ENCODE data around the gene BPGM.

Gene BPGM

GRCh38 chr7:134646425-134647305, at the start of gene BPGM:
TSS of gene BPGM (plus strand) at chr7:134646853. CDS start at chr7:134661508, 14,655 bp downstream.
- DNase-seq, result peak; percentile 89

GRCh38 chr7:134599371-134599770, 47.3 kb upstream of the BPGM start:
- DNase-seq, result no peak

GRCh38 chr7:134601459-134601858, 45.2 kb upstream of the BPGM start:
- DNase-seq, result no peak

GRCh38 chr7:134602881-134603451, 43.7 kb upstream of the BPGM start:
- no peak for DNase-seq

GRCh38 chr7:134605978-134606923, 40.4 kb upstream of the BPGM start:
- peak; percentile 40 for DNase-seq

- no peak for DNase-seq
These were observed 35.0 kb upstream of the BPGM start for GRCh38 chr7:134611611-134612151.

- no peak for DNase-seq
These were observed 34.5 kb upstream of the BPGM start for GRCh38 chr7:134612197-134612596.

- DNase-seq, result no peak
These were observed 32.9 kb upstream of the BPGM start for GRCh38 chr7:134613623-134614347.

- DNase-seq, result no peak
These were observed 30.0 kb upstream of the BPGM start for GRCh38 chr7:134616611-134617010.

GRCh38 chr7:134618756-134619530, 27.7 kb upstream of the BPGM start:
- no peak for DNase-seq

- DNase-seq, result no peak
These were observed 26.9 kb upstream of the BPGM start for GRCh38 chr7:134619627-134620331.

GRCh38 chr7:134622303-134622995, 24.2 kb upstream of the BPGM start:
- no peak for DNase-seq

- no peak for DNase-seq
These were observed 23.5 kb upstream of the BPGM start for GRCh38 chr7:134623193-134623592.

- no peak for DNase-seq
These were observed 21.1 kb upstream of the BPGM start for GRCh38 chr7:134625550-134625949.

GRCh38 chr7:134627109-134627774, 19.4 kb upstream of the BPGM start:
- DNase-seq, result no peak

- no peak for DNase-seq
These were observed 18.9 kb upstream of the BPGM start for GRCh38 chr7:134627775-134628153.

- DNase-seq, result no peak
These were observed 17.2 kb upstream of the BPGM start for GRCh38 chr7:134629445-134629844.

- DNase-seq, result no peak
These were observed 16.4 kb upstream of the BPGM start for GRCh38 chr7:134630237-134630636.

- DNase-seq, result no peak
These were observed 15.8 kb upstream of the BPGM start for GRCh38 chr7:134630893-134631292.

GRCh38 chr7:134632052-134632451, 14.6 kb upstream of the BPGM start:
- DNase-seq, result no peak

Data from stimulated activated CD4-positive, alpha-beta T cell treated with anti-CD3 and anti-CD28 coated beads, Interleukin-12 subunit alpha, Interleukin-12 subunit beta, amount 100 ng/mL, for 4 hours (primary cell).